ENCODE measurements around the gene MR1.
A peak's percentile ranks its signal among the peaks of the same experiment; 100 is the strongest.

MR1 gene

DNA sequence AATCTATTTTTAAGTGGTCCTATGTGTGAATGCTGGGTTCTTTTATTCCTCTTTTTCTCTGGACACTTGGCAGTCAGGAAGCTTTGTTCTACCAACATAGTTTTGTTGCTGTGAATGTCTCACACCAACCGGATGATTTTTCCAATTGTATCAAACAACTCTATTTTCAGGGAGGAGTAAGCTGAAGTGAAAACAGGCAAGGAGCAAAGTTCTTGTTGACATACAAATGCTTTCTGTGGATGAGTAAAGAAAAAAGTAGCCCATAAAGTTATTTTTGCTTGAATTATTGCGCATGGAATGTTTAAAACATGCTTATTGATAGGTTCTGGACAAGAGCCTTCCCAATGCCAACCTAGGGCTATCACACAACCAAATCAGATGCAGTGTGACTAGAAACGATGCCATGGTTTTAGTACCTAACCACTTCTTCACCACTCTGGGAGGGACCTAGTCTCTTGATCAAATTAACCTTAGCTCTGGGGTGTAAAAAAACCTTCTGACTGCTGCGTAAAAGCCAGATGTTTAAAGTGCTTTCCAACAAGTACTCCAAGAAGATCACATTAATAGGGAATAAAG, 59.2 kb downstream of the MR1 start:
- no peak for DNase-seq

GRCh38 chr1:181094416-181095212, 60.8 kb downstream of the MR1 start:
- DNase-seq = no peak

GRCh38 chr1:181095260-181095659, 61.5 kb downstream of the MR1 start:
- no peak for DNase-seq

DNA sequence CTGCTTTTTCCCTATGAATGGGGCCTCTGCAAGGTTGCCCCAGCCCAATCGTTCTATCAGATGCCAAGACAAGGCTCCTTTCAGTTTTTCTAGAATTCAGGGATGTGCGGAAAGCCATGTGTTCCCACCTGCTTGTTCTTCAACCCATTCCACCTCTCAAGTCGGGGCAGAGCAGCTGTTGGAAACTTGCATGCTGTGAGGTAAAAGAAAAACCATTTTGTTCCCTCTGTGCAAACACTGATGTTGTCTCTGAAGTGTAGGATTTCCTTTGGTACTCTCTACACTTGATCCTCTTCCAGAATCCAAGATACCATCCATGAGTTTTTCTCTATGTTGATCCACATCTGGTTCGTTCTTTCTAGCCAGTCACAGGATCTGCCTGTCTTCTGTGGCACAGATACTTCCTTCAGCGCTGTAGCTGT, 62.0 kb downstream of the MR1 start:
- DNase-seq = no peak

DNA sequence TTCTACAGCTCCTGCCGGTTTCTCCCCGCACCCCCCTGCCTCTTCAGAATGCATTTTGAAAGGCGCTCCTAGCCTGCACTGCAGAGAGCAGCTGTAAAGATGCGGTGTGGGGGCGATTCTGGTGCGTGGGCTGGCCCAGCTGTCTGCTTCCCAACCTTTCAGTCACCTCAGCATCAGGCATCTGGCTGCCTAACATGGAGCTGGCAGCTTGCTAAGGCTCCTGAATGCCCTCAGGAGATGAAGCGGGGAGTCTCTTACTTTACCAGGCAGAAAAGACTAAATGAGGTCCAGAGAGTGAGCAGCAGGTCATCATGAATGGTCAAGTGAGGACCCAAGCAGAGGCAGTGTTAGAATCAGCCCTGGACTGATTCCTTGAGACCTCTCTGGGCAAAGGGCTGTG, 63.5 kb downstream of the MR1 start:
- DNase-seq = no peak

DNA sequence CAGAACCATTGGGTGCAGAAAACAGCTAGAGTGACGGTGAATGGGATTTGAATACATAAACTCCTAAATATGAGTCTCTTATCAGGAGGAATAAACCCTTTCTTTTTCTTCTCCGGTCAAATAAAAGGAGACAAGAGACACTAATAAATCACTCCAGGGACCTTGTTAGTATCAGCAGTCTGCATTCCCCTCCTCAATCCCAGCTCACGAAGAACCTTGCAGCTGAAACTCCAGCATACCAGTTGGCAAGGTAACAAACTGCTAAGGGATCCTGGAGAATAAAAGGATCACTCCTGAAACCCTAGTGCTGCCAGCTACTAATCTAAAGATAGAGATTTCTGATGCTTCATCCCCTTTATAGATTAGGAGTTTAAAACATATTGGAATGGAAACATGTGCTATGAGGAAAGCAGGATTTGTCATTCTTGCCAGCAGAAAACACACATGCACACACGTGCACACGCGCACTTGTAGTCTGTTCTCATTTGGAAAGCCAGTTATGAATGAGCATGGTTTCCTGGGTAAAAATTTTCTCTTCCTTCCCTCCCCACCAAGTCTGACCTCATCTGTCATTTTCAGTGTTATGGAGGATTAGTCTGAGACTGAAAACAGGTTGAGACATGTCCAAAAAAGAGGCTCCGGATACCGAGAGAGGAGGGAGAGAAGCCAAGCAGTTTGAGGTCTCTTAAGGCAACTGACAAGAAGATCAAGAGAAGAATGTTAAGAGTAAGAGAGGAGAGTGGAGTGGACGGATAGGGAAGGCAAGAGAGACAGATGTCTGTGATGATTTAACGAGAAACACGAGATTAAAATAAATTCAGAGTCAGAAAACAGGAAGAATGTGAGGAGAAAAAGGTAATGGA, 65.6 kb downstream of the MR1 start:
- DNase-seq = no peak

DNA sequence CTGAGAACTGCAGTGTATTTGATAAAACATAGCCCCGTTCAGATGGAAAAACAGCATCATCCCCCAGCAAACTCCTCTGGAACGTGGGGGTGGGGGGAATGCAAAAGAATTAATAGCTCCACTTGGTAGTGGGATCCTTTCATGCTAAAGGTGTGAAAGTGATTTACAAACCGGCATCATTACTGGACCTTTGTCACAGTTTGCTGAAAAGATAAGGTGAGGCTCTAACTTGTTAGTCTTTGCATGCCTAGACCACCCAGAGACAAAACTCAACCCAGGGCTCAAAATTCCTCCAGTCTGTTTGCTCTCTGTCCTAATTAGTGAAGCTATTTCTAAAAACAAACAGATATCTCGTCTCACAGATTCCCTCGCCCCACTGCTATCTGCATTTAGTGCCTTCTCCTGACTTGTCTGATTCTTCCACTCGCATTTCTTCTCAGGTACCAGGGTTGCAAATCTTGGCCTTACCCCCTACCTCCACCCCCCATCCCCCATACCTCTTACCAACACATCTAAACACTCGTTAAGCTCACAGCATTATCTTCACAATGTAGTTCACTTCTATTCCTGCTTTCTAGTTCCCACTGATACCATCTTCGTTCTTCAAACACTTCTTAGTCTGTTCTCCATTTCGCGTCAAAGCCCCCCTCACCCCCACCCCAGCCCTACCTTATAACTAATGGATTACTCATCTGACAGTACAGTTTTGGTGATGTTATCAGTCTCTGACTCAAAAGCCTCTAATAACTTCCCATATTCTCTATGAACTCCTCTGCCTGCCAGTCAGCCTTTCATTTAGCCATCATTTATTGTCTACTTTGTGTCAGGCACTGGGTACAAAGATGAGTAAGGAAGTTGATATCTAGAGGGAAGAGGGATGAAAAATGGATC, 66.5 kb downstream of the MR1 start:
- DNase-seq = no peak

GRCh38 chr1:181100934-181101333, 67.2 kb downstream of the MR1 start:
- no peak for DNase-seq

GRCh38 chr1:181101581-181102226, 67.9 kb downstream of the MR1 start:
- DNase-seq = no peak

GRCh38 chr1:181102841-181103240, 69.1 kb downstream of the MR1 start:
- no peak for DNase-seq

DNA sequence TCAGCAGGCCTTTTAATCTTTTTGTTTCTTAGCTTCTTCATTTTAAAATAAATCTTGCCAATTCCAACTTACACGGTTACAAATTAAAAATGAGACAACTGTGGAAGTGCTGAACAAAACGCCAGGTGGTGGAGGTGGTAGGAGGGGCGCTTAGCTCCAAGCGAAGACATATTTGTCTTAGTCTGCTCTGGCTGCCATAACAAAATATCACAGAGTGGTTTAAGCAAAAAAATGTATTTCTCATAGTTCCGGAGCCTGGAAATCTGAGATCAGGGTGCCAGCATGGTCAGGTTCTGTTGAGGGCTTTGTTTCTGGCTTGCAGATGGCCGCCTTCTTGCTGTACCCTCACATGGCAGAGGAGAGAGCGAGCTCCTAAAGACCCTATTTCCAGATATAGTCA, 69.6 kb downstream of the MR1 start:
- DNase-seq = no peak

DNA sequence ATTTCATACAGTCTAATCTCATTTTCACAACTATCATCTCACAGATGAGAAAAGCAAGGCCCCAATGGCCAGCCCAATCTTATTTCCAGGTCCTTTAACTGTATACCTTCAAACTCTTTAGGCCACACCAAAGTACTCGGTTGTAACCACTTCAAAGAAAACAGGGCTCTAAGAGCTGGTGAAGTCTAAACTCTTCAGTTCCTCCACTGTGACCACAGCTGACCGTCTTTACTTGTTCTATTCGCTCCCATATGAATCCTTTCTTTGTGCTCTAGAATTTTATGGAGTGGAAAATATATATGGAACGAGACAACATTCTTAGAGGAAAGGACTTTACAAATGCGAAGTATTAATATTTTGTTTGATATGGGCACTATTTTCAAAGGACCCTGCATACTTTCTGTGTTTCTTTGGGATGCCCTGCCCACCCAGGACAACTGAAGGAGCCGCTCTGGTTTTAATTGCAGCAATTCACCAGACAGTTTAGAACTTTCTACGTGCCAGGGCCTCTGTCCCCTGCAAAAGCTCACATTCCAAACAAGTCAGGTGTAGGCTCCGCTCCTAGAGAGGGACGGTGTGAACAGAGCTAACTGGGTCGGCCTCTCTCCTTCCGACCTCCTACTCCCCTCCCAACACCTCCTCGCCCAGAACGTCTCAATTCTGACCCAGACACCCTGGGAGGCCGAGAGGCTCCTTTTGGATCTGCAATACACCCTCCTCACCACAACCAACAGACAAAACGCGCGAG, 70.4 kb downstream of the MR1 start:
- DNase-seq = no peak

DNA sequence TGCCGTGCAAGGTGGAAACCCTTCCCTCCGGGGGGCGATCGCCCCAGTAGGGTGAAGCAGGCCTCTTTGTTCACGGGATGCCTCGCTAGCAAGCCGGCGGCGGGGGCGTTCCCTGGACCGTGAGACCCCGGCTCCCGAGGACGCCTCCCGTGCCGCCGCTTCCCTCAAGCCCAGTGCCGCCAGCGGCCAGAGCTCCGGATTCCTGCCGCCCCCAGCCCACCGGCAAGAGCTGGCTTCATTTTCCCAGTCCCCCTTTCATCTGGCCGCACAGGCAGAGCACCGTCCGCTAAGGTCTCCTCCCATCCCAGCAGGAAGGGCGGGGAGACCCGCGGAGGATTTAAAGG, 71.0 kb downstream of the MR1 start:
- peak; percentile 55 to 59 for DNase-seq

- DNase-seq = peak; percentile 94 to 95
Observed at GRCh38 chr1:181105134-181106021, 71.6 kb downstream of the MR1 start.

GRCh38 chr1:181106022-181106312, 72.2 kb downstream of the MR1 start:
- DNase-seq = no peak

GRCh38 chr1:181106479-181106878, 72.7 kb downstream of the MR1 start:
- DNase-seq = no peak

GRCh38 chr1:181107711-181108110, 73.9 kb downstream of the MR1 start:
- DNase-seq = no peak

GRCh38 chr1:181108304-181108867, 74.6 kb downstream of the MR1 start:
- no peak for DNase-seq

- DNase-seq = no peak
Observed at GRCh38 chr1:181110013-181110412, 76.2 kb downstream of the MR1 start.

All from CD4-positive, alpha-beta T cell treated with Interferon alpha-2 for 1 hour (primary cell).